A549 treated with AZD9567 at 1 μM for 4 hours (cell line): ENCODE measurements around the gene GPR119. TPM values are rescaled to one million over a fixed set of nuclear protein-coding genes. Genes with fewer than 3 reads are reported as not detected.

Source experiments
- total RNA-seq: library from RNA; stranded (reverse); fragments of 200-300 nt; extraction: Qiagen RNA extraction; gene quantifications from 5 replicates; pipeline ENCODE4 v1.2.3, GENCODE V29; 2022; ENCODE audit not compliant: insufficient read depth

Gene GPR119
- total RNA-seq: not detected in 5 replicates

GRCh38 chrX:130385520-130385919 is at the start of gene GPR119:
Gene GPR119 (minus strand): TSS chrX:130385674. CDS start chrX:130385447, 227 bp downstream.

GRCh38 chrX:130401415-130402207 is 16.1 kb upstream of the GPR119 start, which contains the start of gene RBMX2:
Gene RBMX2 (plus strand): TSS chrX:130401987. CDS start chrX:130402033, 46 bp downstream.

GRCh38 chrX:130339408-130340222 is 45.9 kb downstream of the GPR119 start, which contains the start of gene SLC25A14:
Gene SLC25A14 (plus strand): TSS chrX:130339919. CDS start chrX:130340279, 360 bp downstream.

Other genes with a start within 250 kb of the GPR119 start
- gene AIFM1, start 219.8 kb downstream of the GPR119 start, total RNA-seq: 68.0 to 87.4 TPM (median 69.4 TPM) in 5 replicates
- 0.14 to 0.21 TPM (median 0.19 TPM) in 4 of 5 replicates, not detected in the other for gene RAB33A, start 213.7 kb downstream of the GPR119 start, total RNA-seq
- 2.8 to 4.5 TPM (median 3.4 TPM) in 5 replicates for gene ZNF280C, start 116.8 kb downstream of the GPR119 start, total RNA-seq
- gene SLC25A14, start 45.8 kb downstream of the GPR119 start, total RNA-seq: 12.7 to 19.1 TPM (median 18.4 TPM) in 5 replicates
- 25.6 to 41.6 TPM (median 27.9 TPM) in 5 replicates for gene RBMX2, start 16.3 kb upstream of the GPR119 start, total RNA-seq